Measurements from ENCODE around the gene NOL8. TPM values are rescaled to one million over a fixed set of nuclear protein-coding genes. Genes with fewer than 3 reads are reported as not detected.

NOL8 gene
- polyA plus RNA-seq, 1 donor (not counting 4 experiments of a cell fraction or from before 2014, with no cell fraction given): 28.9 TPM

DNA sequence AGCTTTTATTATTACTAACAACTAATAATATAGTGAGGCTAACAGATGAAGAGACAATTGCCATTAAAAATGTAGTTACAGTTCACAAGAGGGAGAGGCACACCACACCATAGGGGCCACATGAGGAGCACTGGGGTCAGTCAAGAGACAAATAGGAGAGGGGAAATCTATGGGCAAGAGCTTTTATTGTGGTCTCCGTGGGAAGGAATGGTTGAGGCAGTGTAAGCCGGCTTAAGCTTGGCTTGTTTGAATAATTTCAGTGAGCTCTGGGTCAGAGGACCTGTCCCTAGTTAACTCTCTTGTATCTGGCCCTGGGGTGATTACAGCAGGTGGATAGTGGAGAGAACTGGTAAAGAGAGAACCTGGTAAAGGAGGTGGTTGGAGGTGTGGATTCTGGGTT, 43.9 kb upstream of the NOL8 start:
- dilution Hi-C loops (cut with MboI; ENCODE audit: extremely low pct_ligation_motif_present, low sequenced_read_pairs): no loop called here
- Histone ChIP-seq H2AFZ (ENCODE audit: control insufficient read depth, low read length) (no peak overlapping the region), H3K9me3 (ENCODE audit: control insufficient read depth, low read depth, low read length) (no peaks in the 10 kb centered on the region), H3K79me2 (ENCODE audit: control insufficient read depth, insufficient read depth, low read length) (no peaks in the 10 kb centered on the region), H3K27ac (ENCODE audit: control insufficient read depth, insufficient read depth, low read length) (no peak overlapping the region), H3K4me2 (ENCODE audit: control insufficient read depth, extremely low read depth, insufficient read depth, low read depth, low read length) (no peak overlapping the region), H3K27me3 (ENCODE audit: control insufficient read depth, extremely low read depth, insufficient read depth, low read length) (no peaks in the 10 kb centered on the region), H4K20me1 (ENCODE audit: control insufficient read depth, extremely low read depth, insufficient read depth, low read length) (no peaks in the 10 kb centered on the region), H3K9ac (ENCODE audit: control insufficient read depth, extremely low read depth, insufficient read depth, low read length) (no peak overlapping the region), H3K36me3 (ENCODE audit: control insufficient read depth in 2 of 2, extremely low read depth in 1 of 2, insufficient read depth in 2 of 2, low read length in 2 of 2) (no peaks in the 10 kb centered on the region), H3K4me3 (ENCODE audit: control insufficient read depth in 2 of 3, extremely low read depth in 1 of 3, insufficient read depth in 2 of 3, low read depth in 1 of 3, low read length in 3 of 3) (no peak overlapping the region), H3K9me1 (ENCODE audit: control insufficient read depth, extremely low read depth, insufficient read depth, low read length) (no peaks in the 10 kb centered on the region), H3K4me1 (ENCODE audit: control insufficient read depth, extremely low read depth, insufficient read depth, low read length) (no peaks in the 10 kb centered on the region)
- no peak for FAIRE-seq
- TF ChIP-seq, protein P1, sequence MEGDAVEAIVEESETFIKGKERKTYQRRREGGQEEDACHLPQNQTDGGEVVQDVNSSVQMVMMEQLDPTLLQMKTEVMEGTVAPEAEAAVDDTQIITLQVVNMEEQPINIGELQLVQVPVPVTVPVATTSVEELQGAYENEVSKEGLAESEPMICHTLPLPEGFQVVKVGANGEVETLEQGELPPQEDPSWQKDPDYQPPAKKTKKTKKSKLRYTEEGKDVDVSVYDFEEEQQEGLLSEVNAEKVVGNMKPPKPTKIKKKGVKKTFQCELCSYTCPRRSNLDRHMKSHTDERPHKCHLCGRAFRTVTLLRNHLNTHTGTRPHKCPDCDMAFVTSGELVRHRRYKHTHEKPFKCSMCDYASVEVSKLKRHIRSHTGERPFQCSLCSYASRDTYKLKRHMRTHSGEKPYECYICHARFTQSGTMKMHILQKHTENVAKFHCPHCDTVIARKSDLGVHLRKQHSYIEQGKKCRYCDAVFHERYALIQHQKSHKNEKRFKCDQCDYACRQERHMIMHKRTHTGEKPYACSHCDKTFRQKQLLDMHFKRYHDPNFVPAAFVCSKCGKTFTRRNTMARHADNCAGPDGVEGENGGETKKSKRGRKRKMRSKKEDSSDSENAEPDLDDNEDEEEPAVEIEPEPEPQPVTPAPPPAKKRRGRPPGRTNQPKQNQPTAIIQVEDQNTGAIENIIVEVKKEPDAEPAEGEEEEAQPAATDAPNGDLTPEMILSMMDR (optimal IDR thresholded peaks at IDR 0.05 in 1 of 3, IDR thresholded peaks at IDR 0.05 in 1 of 3, conservative IDR thresholded peaks at IDR 0.05 in 1 of 3; ENCODE audit: extremely low read depth in 1 of 3, insufficient read depth in 2 of 3, low read length in 3 of 3): no peak
- no peak for TF ChIP-seq EZH2 (IDR thresholded peaks at IDR 0.05; ENCODE audit: low read length)
- DNase-seq (ENCODE audit: low read depth, low spot score): no peak

DNA sequence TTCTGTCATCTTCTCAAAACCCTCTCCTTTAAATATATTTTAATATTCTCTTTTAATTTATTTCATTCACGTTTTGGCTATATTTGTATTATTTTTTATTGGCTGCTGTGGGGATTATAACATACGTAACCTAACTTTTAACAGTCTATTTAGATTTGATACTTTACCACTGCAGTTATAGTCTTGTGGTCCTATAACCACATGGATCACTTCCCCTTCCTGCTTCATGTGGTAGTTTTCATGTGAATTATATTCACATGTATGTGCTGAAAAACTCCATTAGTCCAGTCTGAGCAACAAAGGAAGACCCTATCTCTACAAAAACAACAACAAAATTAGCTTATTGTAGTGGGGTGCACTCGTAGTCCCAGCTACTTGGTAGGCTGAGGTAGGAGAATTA, 34.9 kb upstream of the NOL8 start:
- Histone ChIP-seq H3K4me2 (ENCODE audit: control insufficient read depth, extremely low read depth, insufficient read depth, low read depth, low read length) (no peak overlapping the region), H3K27ac (ENCODE audit: control insufficient read depth, insufficient read depth, low read length) (no peak overlapping the region), H3K9me1 (ENCODE audit: control insufficient read depth, extremely low read depth, insufficient read depth, low read length) (no peaks in the 10 kb centered on the region), H3K36me3 (ENCODE audit: control insufficient read depth in 2 of 2, extremely low read depth in 1 of 2, insufficient read depth in 2 of 2, low read length in 2 of 2) (no peaks in the 10 kb centered on the region), H3K79me2 (ENCODE audit: control insufficient read depth, insufficient read depth, low read length) (no peaks in the 10 kb centered on the region), H3K9me3 (ENCODE audit: control insufficient read depth, low read depth, low read length) (no peaks in the 10 kb centered on the region), H3K27me3 (ENCODE audit: control insufficient read depth, extremely low read depth, insufficient read depth, low read length) (no peaks in the 10 kb centered on the region), H3K4me1 (ENCODE audit: control insufficient read depth, extremely low read depth, insufficient read depth, low read length) (no peaks in the 10 kb centered on the region), H3K4me3 (ENCODE audit: control insufficient read depth in 2 of 3, extremely low read depth in 1 of 3, insufficient read depth in 2 of 3, low read depth in 1 of 3, low read length in 3 of 3) (no peak overlapping the region), H2AFZ (ENCODE audit: control insufficient read depth, low read length) (no peak overlapping the region), H4K20me1 (ENCODE audit: control insufficient read depth, extremely low read depth, insufficient read depth, low read length) (no peaks in the 10 kb centered on the region), H3K9ac (ENCODE audit: control insufficient read depth, extremely low read depth, insufficient read depth, low read length) (no peak overlapping the region)
- DNase-seq (ENCODE audit: low read depth, low spot score) (no peak), FAIRE-seq (no peak)
- TF ChIP-seq EZH2 (IDR thresholded peaks at IDR 0.05; ENCODE audit: low read length): no peak
- TF ChIP-seq, protein P1 (optimal IDR thresholded peaks at IDR 0.05 in 1 of 3, IDR thresholded peaks at IDR 0.05 in 1 of 3, conservative IDR thresholded peaks at IDR 0.05 in 1 of 3; ENCODE audit: extremely low read depth in 1 of 3, insufficient read depth in 2 of 3, low read length in 3 of 3): no peak
- dilution Hi-C loops (cut with MboI; ENCODE audit: extremely low pct_ligation_motif_present, low sequenced_read_pairs): no loop called here
